Calu3 (cell line): ENCODE measurements around the gene NOS1. TPM values are rescaled to one million over a fixed set of nuclear protein-coding genes. Genes with fewer than 3 reads are reported as not detected.

Source experiments
- BruUV-seq: library from RNA; stranded (reverse); fragments of 400-500 nt; replicated peaks from 2 replicates; lab custom pipeline; 2021; lab: Mats Ljungman, UMichigan
- CTCF ChIA-PET: fragments of 300-600 bp; sonication (Branson Sonifier 250); formaldehyde crosslinking; loops from one replicate; lab custom pipeline; 2022; ENCODE audit warnings: antibody characterized with exemption; lab: Charles Lee
- DNase-seq: peaks from one replicate; pipeline ENCODE4 v3.0.0; 2022
- H3K27ac Mint-ChIP-seq: one replicate; pipeline ENCODE4 v1.8.0; 2022; ENCODE audit warnings: mixed read lengths; ENCODE audit not compliant: unreplicated experiment
- H3K27me3 Mint-ChIP-seq: one replicate; pipeline ENCODE4 v1.8.0; 2022; ENCODE audit warnings: mixed read lengths; ENCODE audit not compliant: unreplicated experiment
- H3K36me3 Mint-ChIP-seq: one replicate; pipeline ENCODE4 v1.8.0; 2022; ENCODE audit warnings: mild to moderate bottlenecking, moderate library complexity, mixed read lengths; ENCODE audit not compliant: insufficient read depth, unreplicated experiment
- H3K4me1 Mint-ChIP-seq: one replicate; pipeline ENCODE4 v1.8.0; 2022; ENCODE audit warnings: mild to moderate bottlenecking, low read depth, mixed read lengths; ENCODE audit not compliant: unreplicated experiment
- H3K4me3 Mint-ChIP-seq: one replicate; pipeline ENCODE4 v1.8.0; 2022; ENCODE audit warnings: mild to moderate bottlenecking, low read depth, moderate library complexity, mixed read lengths; ENCODE audit not compliant: unreplicated experiment
- H3K9me3 Mint-ChIP-seq: one replicate; pipeline ENCODE4 v1.8.0; 2022; ENCODE audit warnings: low read depth, mixed read lengths; ENCODE audit not compliant: unreplicated experiment
- intact Hi-C: fragments of 100-400 bp; cut with micrococcal nuclease; formaldehyde crosslinking; loops from one replicate; pipeline ENCODE4 v1.10.0; 2022; ENCODE audit not compliant: unreplicated experiment
- total RNA-seq: library from RNA; stranded (reverse); gene quantifications from 2 replicates; pipeline ENCODE4 v1.2.3, GENCODE V29; 2022
- TF ChIP-seq, protein P1 (sequence below): fragments of 200-600 bp; IDR thresholded peaks from one replicate; pipeline ENCODE4 v1.8.0; 2022; ENCODE audit warnings: antibody characterized with exemption; ENCODE audit not compliant: unreplicated experiment

NOS1 gene
- total RNA-seq, 1 experiment from 2014 or later = not detected

DNA sequence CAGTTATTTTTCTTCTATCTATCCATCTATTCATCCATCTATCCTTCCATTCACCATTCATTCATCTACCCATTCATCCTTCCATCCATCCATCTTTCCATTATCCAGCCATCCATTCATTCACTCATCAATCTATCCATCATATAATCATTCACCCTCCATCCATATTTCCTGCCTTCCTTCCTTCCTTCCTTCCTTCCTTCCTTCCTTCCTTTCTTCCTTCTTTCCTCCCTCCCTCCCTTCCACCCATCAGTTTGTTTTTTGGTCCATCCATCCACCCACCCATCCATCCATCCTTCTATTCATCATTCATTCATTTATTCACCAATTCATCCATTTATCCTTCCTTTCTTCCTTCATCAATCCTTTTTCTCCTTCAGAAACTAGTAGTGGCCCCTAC is 34.3 kb upstream of the NOS1 start:
- no peak overlapping the region for H3K4me3 Mint-ChIP-seq
- no TSS peak for BruUV-seq
- no peak overlapping the region for H3K27ac Mint-ChIP-seq
- H3K4me1 Mint-ChIP-seq = no peaks in the 10 kb centered on the region
- peaks cover 3% of the 10 kb centered on the region for H3K9me3 Mint-ChIP-seq
- H3K27me3 Mint-ChIP-seq = peaks cover 62% of the 10 kb centered on the region
- intact Hi-C loops = no loop called here
- H3K36me3 Mint-ChIP-seq = no peaks in the 10 kb centered on the region
- no peak for DNase-seq
- TF ChIP-seq, protein P1, sequence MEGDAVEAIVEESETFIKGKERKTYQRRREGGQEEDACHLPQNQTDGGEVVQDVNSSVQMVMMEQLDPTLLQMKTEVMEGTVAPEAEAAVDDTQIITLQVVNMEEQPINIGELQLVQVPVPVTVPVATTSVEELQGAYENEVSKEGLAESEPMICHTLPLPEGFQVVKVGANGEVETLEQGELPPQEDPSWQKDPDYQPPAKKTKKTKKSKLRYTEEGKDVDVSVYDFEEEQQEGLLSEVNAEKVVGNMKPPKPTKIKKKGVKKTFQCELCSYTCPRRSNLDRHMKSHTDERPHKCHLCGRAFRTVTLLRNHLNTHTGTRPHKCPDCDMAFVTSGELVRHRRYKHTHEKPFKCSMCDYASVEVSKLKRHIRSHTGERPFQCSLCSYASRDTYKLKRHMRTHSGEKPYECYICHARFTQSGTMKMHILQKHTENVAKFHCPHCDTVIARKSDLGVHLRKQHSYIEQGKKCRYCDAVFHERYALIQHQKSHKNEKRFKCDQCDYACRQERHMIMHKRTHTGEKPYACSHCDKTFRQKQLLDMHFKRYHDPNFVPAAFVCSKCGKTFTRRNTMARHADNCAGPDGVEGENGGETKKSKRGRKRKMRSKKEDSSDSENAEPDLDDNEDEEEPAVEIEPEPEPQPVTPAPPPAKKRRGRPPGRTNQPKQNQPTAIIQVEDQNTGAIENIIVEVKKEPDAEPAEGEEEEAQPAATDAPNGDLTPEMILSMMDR = no peak
- CTCF ChIA-PET = no interaction called here

GRCh38 chr12:117394491-117394890 is 33.1 kb upstream of the NOS1 start:
- Mint-ChIP-seq H3K27ac (no peak overlapping the region), H3K36me3 (no peaks in the 10 kb centered on the region), H3K4me3 (no peak overlapping the region), H3K9me3 (no peaks in the 10 kb centered on the region), H3K4me1 (no peaks in the 10 kb centered on the region), H3K27me3 (peaks cover 49% of the 10 kb centered on the region)
- TF ChIP-seq, protein P1 = no peak
- BruUV-seq = no TSS peak
- intact Hi-C loops = no loop called here
- CTCF ChIA-PET = interaction anchor here (0.7 kb wide), 1 partner anchor 101 kb away, joined by 3 read pairs; no protein-coding TSS in a partner anchor
- DNase-seq = no peak

DNA sequence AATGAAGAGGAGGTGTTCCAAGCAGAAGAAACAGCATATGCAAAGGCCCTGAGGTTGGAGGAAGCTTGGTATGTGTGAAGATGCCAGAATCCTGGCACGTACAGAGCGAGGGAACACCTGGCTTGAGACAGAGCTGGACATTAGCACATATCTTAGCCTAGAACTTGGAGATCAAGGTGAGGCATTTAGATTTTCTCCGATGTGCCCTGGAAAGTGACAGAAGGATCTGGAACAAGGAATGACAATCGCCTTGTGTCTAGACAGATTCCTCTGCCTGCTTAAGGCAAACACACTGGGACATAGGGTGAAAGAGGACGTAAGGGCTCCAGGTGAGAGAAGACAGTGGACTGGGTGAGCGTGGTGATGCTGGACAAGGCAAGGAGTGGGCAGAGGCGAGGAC is 32.2 kb upstream of the NOS1 start:
- Mint-ChIP-seq H3K9me3 (no peaks in the 10 kb centered on the region), H3K27me3 (peaks cover 47% of the 10 kb centered on the region), H3K4me3 (no peak overlapping the region), H3K27ac (no peak overlapping the region), H3K4me1 (no peaks in the 10 kb centered on the region), H3K36me3 (no peaks in the 10 kb centered on the region)
- CTCF ChIA-PET = no interaction called here
- no peak for DNase-seq
- no TSS peak for BruUV-seq
- TF ChIP-seq, protein P1 = no peak
- intact Hi-C loops = no loop called here

GRCh38 chr12:117390866-117391265 is 29.4 kb upstream of the NOS1 start:
- intact Hi-C loops = no loop called here
- no peaks in the 10 kb centered on the region for H3K4me1 Mint-ChIP-seq
- DNase-seq = no peak
- H3K4me3 Mint-ChIP-seq = no peak overlapping the region
- peaks cover 45% of the 10 kb centered on the region for H3K27me3 Mint-ChIP-seq
- TF ChIP-seq, protein P1 = no peak
- no peak overlapping the region for H3K27ac Mint-ChIP-seq
- no peaks in the 10 kb centered on the region for H3K36me3 Mint-ChIP-seq
- CTCF ChIA-PET = no interaction called here
- H3K9me3 Mint-ChIP-seq = no peaks in the 10 kb centered on the region
- no TSS peak for BruUV-seq
